ENCODE data around the gene PRPF40B.
A peak's percentile ranks its signal among the peaks of the same experiment; 100 is the strongest.

PRPF40B gene

DNA sequence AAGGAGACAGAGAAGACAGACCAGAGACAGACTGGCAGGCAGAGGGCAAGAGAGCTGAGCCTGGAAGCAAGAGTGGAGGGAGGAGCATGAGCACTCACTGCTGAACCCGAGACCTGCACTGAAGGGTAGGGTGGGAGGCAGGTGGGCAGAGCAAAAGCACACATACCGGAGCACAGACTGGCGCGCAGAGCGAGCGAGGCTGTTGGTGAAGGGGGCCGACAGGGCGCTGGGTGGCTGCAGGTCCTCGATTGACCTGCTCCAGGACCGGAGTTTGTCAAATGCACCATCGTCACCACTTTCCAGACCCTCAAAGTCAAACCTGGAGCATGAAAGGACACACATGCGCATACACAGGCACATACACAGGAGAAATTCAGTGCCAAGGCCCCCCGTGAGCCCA, 34.9 kb downstream of the PRPF40B start:
- DNase-seq: no peak

DNA sequence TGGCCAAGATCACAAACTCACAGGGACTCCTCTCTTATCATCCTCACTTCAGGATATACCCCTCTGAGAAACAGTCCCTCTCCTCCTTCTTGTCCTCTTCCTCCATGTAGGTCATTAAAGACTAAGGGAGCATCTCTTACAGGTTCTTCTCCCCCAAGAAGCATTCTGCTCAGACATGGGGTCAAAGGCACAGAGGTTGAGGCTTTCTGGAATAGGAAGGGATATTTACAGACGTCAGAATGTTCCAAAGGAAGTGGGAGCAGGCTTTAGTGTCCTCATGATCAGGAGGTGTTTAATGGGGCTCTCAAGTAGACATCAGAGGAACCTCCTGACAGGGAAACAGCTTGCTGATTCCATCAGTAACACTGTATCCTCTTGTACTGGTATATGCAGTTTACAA, 36.4 kb downstream of the PRPF40B start:
- DNase-seq: no peak

DNA sequence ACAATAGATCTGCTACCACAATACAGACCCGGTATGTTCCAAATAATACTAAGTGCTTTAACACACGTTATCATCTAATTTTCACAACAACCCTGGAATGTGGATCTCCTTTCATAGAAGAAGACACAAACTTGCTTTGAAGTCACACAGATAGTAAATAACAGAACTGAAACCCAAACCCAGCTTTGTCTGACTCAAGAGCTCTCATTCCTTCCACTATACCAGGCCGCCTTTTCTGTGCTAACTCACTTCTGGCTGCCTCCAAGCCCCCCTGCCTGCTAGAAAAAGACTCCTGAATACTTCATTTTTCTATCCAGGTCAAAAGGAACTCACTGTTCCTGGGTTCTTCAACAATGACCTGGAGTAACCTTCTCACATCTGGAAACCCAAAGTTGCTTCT, 37.8 kb downstream of the PRPF40B start:
- DNase-seq: no peak

DNA sequence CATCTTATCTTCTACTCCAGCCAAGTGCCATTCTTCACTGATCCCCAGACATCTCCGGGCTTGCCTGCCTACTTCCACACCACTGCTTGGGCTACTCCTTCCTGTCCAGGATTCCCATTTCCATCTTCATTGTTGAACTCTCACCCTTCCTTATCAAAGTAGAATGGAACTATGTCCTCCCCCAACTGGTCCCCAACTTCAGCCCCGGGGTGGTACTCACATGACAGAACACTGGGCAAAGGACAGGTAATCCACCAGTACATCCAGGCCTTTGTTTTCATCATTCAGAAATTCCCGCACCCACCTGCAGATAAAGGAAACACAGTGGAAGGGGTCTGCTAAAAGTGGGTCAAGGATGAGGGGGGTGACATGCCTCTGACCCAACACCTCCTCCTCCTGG, 38.4 kb downstream of the PRPF40B start:
- no peak for DNase-seq

DNA sequence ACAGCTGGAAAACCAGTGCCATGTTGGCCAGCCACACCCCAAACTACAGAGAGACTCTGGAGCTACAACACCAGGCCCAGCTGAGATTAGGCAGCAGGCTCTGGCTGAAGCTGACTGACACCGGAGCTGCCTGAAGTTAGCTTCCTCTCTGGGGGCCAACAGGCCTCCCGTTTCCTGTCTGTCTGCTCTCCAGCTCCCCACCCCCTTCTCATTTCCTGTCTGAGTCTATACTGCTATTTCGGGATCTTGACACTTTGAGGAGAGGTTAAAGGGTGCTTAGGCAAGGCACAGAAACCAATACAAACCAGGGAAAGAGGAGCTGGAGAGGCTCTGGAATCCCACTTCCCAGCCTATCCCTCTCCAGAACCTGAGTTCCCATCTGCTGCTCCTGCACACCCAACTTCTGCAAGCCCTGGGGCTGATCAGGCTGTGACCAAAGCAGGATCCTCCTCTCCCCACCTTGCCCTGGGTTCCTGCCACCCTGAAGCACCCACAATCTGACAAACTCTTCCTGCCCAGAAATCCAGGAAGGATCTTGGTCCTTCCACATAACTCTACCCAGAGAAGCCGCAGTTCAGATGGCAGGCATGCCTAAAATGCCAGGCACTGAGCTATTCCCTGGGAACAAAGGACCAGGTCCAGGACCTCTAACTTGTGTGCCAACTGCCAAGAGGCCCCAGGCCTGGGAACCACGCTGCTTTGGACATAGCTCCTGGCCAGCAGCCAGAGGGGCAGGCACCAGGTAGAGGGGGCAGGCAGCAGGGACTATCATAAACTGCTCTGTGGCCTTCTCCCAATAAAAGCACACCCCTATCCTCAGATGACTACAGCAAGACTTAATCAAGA, 39.9 kb downstream of the PRPF40B start:
- peak in 12 of 51 donors; percentile 13 to 40 (median 20) for DNase-seq

DNA sequence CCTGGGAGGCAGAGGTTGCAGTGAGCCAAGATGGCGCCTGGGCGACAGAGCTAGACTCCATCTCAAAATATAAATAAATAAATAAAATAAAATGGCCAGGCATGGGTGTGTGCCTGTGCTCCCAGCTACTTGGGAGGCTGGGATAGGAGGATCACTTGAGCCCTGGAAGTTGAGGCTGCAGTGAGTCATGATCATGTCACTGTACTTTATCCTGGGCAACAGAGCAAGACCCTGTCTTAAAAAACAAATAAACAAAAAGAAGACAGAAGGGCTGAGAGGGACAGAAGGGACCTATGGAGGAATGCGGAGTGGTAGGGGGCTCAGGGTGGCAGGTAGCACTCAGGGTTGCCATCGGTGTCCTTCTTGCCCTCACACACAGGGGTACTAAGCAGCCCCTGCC, 40.8 kb downstream of the PRPF40B start:
- DNase-seq: no peak

DNA sequence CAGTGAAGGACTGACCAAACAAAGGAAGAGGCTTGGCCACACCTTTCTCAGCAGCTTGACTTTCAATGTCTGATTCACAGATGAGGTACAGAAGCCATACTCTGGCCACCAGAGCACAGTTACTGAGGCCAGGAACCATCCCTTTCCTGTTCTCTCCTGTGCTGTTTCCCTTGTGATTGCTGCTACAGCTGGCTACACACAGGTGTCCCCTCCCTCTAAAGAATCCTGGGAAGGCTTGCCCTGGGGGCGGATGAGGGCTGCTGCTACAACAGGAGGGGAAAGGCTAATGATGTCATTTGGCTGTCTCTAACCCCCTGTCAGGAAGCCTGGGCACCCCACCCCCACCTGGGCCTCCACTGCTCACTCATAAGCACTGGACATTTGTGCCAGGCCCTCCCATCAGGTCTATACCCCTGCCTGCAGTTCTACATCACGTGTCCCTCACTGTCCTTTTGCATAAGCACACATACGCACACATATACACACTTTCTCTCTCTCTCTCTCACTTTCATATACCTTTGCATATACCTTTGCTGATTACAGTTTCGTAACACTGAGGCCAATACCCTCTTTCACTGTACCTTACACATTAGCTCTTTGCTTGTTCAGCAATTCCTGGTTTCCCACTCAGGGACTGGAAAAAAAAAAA, 41.4 kb downstream of the PRPF40B start:
- DNase-seq: no peak

DNA sequence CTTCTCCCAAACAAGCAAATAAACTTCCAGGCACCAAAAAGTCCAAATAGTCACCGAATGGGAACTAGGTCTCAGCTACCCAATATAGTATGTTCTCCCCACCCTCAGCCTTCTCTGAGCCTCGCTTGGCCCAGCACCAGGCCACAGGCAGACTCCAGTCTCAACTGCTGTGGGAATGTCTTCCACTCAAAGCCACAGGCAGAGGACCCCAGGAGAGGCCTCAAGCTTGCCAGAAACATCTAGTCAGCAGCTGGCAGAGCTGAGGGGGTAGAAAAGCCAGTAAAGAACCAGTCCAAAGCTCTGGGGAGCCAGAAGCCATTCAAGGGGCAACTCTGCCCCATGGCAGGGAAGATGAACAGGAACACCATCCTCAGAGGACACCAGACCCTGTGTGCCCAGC, 42.0 kb downstream of the PRPF40B start:
- DNase-seq: no peak

DNA sequence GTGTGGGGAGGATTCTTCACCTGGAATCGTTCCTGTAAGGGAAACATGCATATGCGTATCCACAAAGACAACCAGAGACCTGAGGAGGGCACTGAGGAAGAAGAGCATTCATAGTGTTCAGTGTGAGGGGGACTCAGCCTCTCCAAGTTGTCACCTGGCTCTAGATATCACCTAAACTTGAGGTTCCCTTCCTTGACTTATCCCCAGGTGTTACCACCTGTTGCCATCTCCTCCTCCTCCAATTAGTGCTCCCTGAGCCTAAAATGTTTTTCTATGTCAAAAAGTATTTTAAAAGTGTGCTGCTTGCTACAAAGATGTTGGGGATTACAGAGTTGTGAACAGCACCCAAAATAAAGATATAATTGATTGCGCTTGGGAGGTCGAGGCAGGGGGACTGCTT, 42.8 kb downstream of the PRPF40B start:
- no peak for DNase-seq

DNA sequence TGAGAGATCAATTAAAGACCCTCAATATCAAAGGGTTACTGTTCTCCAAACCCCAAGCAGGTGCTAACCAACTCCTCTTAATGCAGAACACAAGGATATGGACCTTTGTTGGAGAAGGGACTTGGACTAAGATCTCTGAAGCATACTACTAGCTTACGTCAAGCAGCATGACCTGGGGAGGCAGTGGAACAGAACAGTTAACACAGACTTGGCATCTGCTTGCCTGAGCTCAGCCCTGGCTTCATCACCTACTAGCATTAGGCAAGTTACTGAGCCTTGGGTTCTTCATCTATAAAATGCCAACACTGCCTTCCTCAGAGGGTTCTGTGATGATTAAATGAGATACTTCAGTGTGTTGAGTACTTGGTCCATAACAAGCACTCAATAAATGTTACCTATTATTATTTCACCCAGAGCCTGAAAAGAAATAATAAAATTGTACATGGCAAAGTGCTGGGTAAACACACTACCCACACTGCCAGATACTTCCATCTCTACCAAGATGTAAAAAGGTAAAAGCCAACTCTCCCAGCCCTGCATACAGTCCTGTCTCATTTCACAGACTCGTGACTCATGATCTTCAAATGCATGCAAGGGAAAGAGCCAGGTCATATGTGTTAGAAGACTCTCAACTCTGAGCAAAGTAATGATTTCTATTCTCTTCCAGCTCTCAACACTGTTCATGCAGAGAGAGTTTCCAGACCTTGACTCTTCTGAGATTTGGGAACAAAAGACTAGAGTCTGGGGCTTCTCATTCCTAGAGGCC, 44.1 kb downstream of the PRPF40B start:
- DNase-seq: no peak

DNA sequence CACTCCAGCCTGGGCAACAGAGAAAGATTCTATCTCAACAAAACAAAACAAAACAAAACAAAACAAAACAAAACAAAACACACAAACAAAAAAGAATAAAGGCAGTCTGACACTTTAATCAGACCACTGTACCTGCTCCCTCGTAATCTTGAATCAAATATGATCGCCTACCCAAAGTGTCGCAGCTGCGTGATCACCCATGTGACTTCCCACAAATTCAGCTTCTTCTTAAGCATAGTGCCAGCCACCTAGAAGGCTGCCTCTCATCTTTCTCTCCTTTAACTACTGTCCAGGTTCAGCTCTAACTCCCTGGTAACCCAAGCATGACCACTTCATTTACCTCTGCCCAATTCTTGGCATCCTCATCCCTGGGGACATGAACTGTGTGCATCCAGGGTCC, 46.4 kb downstream of the PRPF40B start:
- DNase-seq: no peak

DNA sequence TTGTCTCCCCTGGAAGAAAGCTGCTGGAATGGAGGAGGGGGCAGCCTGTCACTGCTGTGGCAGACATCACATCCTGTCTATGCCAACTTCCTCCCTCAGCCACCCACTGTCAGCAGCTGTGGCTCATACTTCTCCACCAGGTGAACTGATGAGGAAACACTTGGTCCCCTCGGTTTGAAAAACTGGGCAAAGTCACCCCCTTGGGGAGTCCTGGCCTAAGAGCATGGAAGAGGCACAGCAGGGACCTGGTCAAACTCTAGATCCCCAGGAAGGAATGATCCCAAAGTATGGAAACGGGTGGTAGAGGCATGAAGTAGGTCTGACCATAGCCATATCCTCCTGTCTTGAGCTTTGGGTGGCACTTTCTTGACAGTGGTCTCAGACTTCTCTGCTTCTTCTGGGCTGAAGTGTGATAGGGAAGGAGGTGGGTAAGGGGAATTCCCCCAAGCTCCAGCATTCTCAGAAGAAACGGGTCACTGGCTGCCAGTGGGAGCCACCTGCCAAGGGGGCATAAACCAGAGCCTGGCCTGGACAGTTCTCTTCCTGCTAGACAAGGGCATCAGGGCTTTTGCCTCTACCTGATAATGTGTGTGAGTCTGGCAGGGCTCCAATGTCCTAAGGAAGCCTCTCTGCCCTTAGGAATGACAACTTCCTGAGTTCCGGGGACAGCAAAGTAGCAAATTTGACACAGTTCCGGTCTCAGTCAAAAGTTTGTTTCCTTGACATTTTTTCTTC, 47.8 kb downstream of the PRPF40B start:
- DNase-seq: peak in 1 of 51 donors; percentile 43

DNA sequence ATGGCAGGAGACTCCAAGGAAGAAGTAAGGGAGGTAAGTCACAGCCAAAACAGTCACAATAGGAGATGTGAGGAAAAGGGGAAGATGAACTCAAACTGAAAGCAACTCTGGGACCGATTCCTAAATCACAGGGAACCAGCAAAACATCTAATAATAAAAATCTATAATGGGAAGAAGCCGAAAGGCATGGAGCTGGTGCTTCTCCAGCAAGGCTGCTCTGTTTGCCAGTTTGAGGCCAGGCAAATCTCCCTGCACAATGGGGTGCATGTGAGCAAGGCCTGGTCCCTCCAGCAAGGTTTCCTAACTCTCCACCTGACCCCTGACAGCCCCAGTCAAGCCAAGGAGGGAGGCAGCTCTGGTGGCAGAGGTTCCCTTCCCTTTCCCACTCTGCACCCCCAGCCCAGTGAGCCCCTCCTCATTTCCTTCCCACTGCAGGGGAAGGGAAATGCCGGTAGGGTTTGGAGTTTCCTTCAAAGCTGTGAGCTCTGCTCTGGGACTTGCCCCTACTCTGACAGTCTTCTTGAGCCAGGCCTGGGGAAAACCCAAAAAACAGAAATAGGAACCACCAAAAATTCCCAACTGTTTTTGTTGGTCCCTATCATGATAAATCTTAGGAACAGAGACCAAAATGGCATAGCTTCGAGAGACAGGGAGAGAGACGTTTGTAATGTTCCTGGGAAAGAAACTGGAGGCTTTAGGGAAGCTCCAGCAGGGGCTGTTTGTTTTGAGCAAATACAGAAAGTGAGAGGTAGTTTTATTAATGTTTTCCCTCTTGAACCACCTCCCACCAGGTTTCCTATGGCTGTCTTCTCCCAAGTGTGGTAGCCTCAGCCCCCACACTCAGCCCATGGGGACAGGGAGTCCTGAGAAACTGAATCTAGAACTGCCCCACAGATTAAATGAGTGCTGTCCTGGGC, 49.2 kb downstream of the PRPF40B start:
- DNase-seq: peak in 14 of 51 donors; percentile 10 to 48 (median 23)

DNA sequence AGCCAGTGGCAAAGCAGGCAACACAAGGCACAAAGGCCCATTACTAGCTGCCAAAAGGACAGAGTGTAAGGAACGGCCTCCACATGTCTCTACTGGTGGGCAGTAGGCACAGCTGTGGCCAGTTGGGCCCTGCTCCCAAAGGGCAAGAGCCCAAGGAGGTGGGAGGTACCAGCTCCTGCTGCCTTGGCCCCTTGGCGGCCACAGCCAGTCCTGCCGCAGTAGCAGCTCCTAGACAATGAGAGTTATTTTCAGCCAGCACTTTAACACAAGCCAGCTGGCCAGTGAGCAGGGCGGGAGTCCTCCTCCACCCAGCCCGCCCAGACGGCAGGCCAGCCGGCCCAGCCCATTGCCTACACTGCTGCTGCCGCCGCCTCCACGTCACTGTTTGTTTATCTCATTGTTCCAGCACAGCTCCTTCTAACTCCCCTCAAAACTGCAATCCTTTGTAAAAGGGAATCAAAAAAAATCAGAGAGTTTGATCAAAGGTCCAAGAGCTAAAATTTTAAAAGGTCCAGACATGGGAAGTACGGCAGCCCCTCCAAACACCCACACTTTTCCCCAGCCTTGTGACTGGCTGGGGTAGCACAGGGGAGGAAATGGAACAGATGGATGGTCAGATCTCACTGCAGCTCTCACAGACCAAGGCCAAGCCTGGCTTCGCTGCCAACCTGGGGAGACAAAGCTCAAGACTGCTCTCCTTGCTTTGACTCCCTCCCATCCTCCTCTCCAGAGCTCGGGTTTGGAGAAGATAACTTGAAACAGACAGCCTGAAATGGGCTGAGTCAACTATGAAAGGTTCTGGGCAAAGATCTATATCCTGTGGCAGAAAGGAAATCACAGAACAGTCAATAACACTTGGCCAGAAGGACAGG, 50.3 kb downstream of the PRPF40B start:
- peak; percentile 40 to 99 (median 90) for DNase-seq

DNA sequence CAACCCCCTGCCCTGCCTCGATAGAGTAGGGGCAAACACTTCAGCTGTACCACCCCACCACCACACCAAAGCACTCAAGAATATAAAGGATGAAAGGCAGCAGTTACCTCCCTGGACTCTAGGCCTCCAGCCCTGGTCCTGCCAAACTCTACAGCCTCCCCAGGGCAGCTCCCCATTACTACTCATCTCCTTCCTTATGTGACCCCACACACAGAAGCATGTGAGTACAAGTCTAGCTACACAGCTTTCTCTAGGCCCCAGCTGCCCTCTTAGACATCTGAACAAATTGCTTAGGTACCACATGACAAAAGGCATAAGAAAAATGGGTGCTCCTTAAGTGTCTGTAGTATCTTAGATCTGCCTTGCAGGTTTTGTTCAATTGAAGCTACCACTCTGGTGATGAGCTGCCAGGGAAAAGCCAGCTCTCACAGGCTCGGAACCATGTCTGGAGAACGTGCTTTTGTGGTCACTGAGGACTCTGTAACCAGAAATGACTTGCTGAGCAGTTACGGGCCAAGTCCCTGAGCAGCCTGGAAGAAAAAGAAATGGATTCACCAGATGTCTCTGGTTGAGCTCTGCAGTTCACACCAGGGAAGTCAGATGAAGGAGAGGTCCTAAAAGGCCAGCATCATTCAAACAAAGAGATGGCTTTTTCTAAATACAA, 51.1 kb downstream of the PRPF40B start:
- DNase-seq: peak in 7 of 51 donors; percentile 10 to 65 (median 12)

DNA sequence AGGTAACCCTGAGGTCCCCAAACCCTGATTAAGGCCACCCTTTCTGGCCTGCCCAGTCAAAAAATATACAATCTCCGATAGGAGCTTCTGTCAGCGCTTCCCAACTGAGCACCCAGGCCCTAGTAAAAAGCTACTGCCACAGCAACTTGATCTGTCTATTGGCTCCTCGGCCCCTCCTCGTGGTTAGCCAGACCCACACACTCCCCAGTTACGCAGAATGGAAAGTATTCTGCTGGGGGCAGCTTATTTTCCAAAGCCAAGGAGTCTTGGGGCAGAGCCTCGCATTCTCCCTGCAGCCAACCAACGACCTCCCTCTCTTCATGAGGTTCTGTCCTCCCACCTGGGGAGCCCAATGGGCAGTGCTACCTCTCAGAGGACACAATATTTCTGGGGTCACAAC, 51.8 kb downstream of the PRPF40B start:
- DNase-seq: no peak

DNA sequence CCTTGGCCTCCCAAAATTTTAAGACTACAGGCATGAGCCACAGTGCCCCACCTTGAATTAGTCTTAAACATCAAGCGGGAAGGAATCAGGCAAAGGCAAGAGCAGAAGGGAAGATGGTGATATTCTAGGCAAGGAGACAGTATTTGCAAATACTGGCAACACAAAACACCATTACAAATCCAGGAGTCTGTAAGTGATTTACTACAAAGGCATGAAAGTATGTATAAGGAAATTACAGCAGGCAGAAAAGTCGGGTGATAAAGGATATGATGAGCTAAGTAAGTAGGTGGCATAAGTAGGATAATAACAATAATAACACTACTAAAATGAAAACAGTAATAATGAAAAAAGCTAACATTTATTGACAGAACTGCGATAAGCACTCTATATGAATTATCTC, 55.4 kb downstream of the PRPF40B start:
- DNase-seq: no peak

DNA sequence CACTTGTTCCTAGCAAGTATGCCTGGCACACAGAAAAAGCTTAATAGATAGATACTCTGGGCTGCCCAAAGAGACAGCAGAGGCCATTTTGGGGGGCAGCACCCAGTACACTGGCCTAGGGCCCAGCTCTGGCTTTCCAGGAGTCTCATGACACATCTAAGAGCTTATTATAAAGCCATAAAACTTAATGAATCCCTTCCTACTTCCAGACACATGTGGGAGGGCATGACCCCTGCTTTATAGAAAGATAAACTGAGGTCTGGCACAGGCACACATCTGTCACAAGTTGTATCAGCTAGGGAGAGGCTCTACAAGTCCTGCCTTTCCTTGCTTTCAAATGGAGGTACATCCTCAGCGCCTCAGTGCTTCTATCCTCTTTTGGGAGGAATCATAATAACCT, 56.7 kb downstream of the PRPF40B start:
- DNase-seq: no peak

Data from hypothalamus (tissue), 51 donors.